Measurements from ENCODE around the gene PPM1F. TPM values are rescaled to one million over a fixed set of nuclear protein-coding genes. Genes with fewer than 3 reads are reported as not detected.
"Not testable (repeated sequence)": the region's sequence is repeated elsewhere in the genome, so short reads cannot be mapped to it uniquely, and the experiment has no call there.

Gene PPM1F
- polyA plus RNA-seq, 3 donors = 8.0 to 26.8 (median 23.4) TPM

GRCh38 chr22:21881841-21882753 is 70.6 kb downstream of the PPM1F start:
- 87 to 94% (median 93%) methylated on average over 10 of the region's 10 CpGs for WGBS, 3 donors
- H3K27ac ChIP-seq (ENCODE audit: low read depth, low read length) = no peak overlapping the region

- no peak overlapping the region for H3K27ac ChIP-seq (ENCODE audit: low read depth, low read length)
- 32 to 58% (median 37%) methylated on average over 4 of the region's 4 CpGs for WGBS, 3 donors
Measured at GRCh38 chr22:21876486-21877176, 76.0 kb downstream of the PPM1F start.

GRCh38 chr22:21874953-21875352 is 77.7 kb downstream of the PPM1F start:
- H3K27ac ChIP-seq (ENCODE audit: low read depth, low read length) = not testable (repeated sequence)
- WGBS, 3 donors = 82 to 85% (median 83%) methylated on average over 4 of the region's 4 CpGs

GRCh38 chr22:21873619-21874018 is 79.0 kb downstream of the PPM1F start:
- WGBS, 3 donors = 90 to 95% (median 95%) methylated on average over 7 of the region's 7 CpGs
- no peak overlapping the region for H3K27ac ChIP-seq (ENCODE audit: low read depth, low read length)

DNA sequence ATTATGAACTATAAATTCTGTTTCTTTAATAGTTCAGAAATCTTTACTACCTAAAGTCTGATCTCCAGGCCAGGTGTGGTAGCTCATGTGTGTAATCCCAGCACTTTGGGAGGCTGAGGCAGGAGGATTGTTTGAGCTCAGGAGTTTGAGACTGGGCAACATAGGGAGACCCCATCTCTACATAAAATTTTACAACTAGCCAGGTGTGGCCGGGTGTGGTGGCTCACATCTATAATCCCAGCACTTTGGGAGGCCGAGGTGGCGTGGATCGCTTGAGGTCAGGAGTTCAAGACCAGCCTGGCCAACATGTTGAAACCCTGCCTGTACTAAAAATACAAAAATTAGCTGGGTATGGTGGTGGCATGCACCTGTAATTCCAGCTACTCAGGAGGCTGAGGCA is 79.9 kb downstream of the PPM1F start:
- 94 to 96% (median 96%) methylated on average over 4 of the region's 4 CpGs for WGBS, 3 donors
- not testable (repeated sequence) for H3K27ac ChIP-seq (ENCODE audit: low read depth, low read length)

Other genes with a start within 250 kb of the PPM1F start
- gene YPEL1, start 217.1 kb downstream of the PPM1F start, polyA plus RNA-seq = 1 to 10 TPM; 1.5 to 3.0 (median 2.9) TPM
- gene MAPK1, start 85.2 kb downstream of the PPM1F start, polyA plus RNA-seq = 10 to 100 TPM; 12.6 to 22.3 (median 16.6) TPM
- gene TOP3B, start 29.9 kb upstream of the PPM1F start, polyA plus RNA-seq = 10 to 100 TPM in 2 of 3 donors, 1 to 10 TPM in 1; 6.8 to 11.4 (median 10.2) TPM

Measured in adipose tissue (tissue), 3 donors.